ENCODE measurements around the gene CCDC169.
A peak's percentile ranks its signal among the peaks of the same experiment; 100 is the strongest.

Gene CCDC169

DNA sequence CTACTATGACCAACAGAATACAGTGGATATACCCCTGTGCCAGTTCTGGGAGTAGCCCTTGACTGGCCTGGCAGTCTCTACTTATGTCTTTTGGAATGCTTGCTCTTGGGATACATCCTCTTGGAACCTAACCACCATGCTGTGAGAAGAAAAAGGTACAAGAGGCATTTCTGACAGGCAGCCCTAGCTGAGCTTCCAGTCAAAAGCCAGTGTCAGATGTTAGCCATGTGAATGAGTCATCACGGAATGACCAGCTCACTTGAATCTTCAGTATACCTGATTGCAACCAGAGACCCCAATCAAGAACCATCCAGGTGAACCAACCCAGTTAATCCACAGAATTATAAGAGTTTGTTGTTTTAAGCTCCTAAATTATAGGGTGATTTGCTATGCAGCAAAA lies 4.1 kb downstream of the CCDC169 start:
- DNase-seq (ENCODE audit: extremely low spot score) = no peak
- ChIA-PET POLR2A (no interaction called here), CTCF (interaction anchor here (3.1 kb wide), 1 partner anchor 11 kb away, joined by 28 read pairs; no protein-coding TSS in a partner anchor)
- TF ChIP-seq CTCF (IDR thresholded peaks at IDR 0.05; ENCODE audit: control extremely low read depth, extremely low read depth, low read depth, missing control alignments) = no peak

DNA sequence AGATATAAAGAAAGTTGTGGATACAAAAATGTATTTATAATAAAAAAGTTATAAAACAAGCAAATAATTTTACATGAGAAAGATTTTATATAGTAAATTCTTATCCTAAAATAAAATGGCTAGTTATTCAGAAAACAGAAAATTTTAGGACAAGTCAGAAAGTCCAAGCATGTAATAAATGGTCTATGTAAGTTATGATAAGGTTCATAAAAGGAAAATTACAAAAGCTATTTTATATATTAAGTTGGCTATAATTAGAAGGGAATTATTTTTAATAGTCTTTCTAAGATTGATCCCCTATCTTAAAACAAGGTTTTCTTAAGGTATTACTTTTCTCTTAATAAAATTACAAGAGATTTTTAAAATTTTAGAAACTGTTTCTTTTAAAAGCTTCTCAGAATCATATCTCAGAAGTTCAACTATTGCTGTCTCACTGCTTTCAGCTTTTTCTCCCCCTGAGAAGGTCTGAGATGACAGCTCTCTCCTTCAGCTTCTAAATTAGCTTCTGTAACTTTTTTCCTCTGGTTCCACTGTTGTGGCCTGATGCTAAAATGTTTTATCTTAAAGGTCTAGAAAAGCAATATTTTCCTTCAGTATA lies 8.7 kb downstream of the CCDC169 start:
- POLR2A ChIA-PET = no interaction called here

DNA sequence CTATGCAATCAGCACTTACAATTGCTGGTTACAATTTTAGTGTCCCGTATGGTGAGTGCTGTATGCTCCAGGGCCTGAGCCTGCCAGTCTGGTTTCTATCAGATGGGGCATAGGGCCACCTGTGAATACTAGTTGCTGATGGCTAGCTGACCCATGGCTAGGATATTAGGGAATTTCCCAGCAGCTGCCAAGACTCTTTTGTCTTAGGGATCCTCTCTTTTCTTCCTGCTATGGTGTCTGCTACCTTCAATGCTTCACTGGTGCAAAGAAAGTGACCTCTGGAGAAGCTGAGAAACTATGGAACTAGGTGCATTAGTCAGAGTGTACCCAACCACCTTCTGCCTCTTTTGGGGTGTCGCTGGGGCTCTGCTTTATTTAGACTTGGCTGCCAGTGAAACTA lies 11.6 kb downstream of the CCDC169 start:
- ChIA-PET CTCF (interaction anchor here (0.8 to 3.9 kb wide), 3 partner anchors 12 to 450 kb away, joined by 3 to 31 read pairs (median 3); no protein-coding TSS in a partner anchor), POLR2A (no interaction called here)
- DNase-seq (ENCODE audit: extremely low spot score) = no peak
- no peak for TF ChIP-seq CTCF (IDR thresholded peaks at IDR 0.05; ENCODE audit: control extremely low read depth, extremely low read depth, low read depth, missing control alignments)

More for the DNA sequence above, 8.7 kb downstream of the CCDC169 start:
- no peak for TF ChIP-seq CTCF (IDR thresholded peaks at IDR 0.05; ENCODE audit: control extremely low read depth, extremely low read depth, low read depth, missing control alignments)
- CTCF ChIA-PET = interaction anchor here (1.0 kb wide), 1 partner anchor 14 kb away, joined by 3 read pairs; no protein-coding TSS in a partner anchor
- DNase-seq (ENCODE audit: extremely low spot score) = no peak

DNA sequence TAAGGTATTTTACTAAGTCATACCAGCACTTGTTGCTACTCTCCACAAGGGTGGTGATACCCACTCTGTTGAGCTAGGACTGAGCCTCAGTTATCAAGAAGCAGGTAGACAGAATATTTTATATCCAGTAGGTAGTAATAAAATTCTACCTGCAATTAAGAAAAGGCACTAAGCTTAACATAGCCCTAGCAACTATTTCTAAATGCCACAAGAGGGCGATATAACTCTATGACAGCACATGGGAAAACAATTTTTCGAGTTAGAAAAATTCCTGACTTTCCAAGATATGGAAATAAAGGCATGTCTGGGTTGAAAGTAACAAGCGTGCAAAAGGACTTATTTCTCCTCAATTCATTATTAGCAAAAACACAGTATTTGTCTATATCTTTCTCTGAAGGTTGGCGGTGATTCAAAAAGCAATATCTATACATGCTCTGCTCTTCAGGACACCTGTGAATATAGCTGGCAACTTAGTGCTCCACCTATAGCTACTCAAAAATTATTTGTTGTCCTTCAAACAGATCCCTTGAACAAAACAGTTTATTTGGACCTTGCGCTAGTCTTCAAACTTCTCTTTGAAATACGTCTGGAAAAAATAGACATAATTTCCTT lies 14.7 kb downstream of the CCDC169 start:
- peak; percentile 47 for TF ChIP-seq CTCF (IDR thresholded peaks at IDR 0.05; ENCODE audit: control extremely low read depth, extremely low read depth, low read depth, missing control alignments)
- ChIA-PET CTCF (interaction anchor here (0.8 to 4.9 kb wide), 21 partner anchors 8 to 700 kb away, joined by 3 to 31 read pairs (median 4); partner anchors contain the start of gene CCDC169), POLR2A (no interaction called here)
- no peak for DNase-seq (ENCODE audit: extremely low spot score)

GRCh38 chr13:36275190-36276002 lies 22.2 kb downstream of the CCDC169 start:
- no peak for TF ChIP-seq CTCF (IDR thresholded peaks at IDR 0.05; ENCODE audit: control extremely low read depth, extremely low read depth, low read depth, missing control alignments)
- POLR2A ChIA-PET = no interaction called here
- CTCF ChIA-PET = interaction anchor here (1.0 to 6.2 kb wide), 9 partner anchors 9 to 304 kb away, joined by 3 to 31 read pairs (median 4); no protein-coding TSS in a partner anchor
- no peak for DNase-seq (ENCODE audit: extremely low spot score)

- DNase-seq (ENCODE audit: extremely low spot score) = no peak
- no peak for TF ChIP-seq CTCF (IDR thresholded peaks at IDR 0.05; ENCODE audit: control extremely low read depth, extremely low read depth, low read depth, missing control alignments)
- ChIA-PET CTCF (interaction anchor here (1.5 to 6.2 kb wide), 4 partner anchors 10 to 297 kb away, joined by 8 to 31 read pairs (median 18); no protein-coding TSS in a partner anchor), POLR2A (no interaction called here)
These were observed 24.2 kb downstream of the CCDC169 start for GRCh38 chr13:36273431-36273830.

Measured in GM10248 (cell line).